ENCODE measurements around the gene PRR30.

The PRR30 gene

DNA sequence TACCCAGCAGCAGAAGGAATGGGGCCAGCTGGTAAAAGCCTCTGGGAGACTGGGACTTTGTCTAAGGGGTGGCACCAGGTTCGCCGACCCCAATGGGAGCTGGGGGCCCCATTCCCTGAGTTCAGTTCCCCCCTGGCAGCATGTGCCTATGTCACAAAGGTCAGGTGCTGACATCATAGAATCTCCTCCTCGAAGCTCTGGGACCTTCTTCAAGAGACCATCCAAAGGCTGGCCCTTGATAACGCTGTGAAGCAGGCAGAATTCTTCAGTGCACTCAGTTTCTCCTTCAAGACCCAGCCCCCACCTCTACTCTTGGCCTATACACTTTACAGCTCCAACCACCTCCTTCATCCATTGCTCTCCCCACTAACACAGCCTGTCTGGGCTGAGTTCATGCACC is at the start of gene PRR30:
Gene PRR30, minus strand, starts transcription at position 101 of the 400 bp plus-strand sequence. CDS start 1,081 bp downstream, outside the sequence.
- ChIA-PET POLR2A (no interaction called here), CTCF (interaction anchor here (1.5 kb wide), 1 partner anchor 31 kb away, joined by 3 read pairs; no protein-coding TSS in a partner anchor)
- DNase-seq (ENCODE audit: low read depth, low spot score): no peak
- TF ChIP-seq, protein P1, sequence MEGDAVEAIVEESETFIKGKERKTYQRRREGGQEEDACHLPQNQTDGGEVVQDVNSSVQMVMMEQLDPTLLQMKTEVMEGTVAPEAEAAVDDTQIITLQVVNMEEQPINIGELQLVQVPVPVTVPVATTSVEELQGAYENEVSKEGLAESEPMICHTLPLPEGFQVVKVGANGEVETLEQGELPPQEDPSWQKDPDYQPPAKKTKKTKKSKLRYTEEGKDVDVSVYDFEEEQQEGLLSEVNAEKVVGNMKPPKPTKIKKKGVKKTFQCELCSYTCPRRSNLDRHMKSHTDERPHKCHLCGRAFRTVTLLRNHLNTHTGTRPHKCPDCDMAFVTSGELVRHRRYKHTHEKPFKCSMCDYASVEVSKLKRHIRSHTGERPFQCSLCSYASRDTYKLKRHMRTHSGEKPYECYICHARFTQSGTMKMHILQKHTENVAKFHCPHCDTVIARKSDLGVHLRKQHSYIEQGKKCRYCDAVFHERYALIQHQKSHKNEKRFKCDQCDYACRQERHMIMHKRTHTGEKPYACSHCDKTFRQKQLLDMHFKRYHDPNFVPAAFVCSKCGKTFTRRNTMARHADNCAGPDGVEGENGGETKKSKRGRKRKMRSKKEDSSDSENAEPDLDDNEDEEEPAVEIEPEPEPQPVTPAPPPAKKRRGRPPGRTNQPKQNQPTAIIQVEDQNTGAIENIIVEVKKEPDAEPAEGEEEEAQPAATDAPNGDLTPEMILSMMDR (IDR thresholded peaks at IDR 0.05; ENCODE audit: insufficient read depth, low read length, missing control alignments): no peak
- no peak within 1 kb of the TSS for H3K4me3 ChIP-seq (ENCODE audit: low read depth, low read length)

DNA sequence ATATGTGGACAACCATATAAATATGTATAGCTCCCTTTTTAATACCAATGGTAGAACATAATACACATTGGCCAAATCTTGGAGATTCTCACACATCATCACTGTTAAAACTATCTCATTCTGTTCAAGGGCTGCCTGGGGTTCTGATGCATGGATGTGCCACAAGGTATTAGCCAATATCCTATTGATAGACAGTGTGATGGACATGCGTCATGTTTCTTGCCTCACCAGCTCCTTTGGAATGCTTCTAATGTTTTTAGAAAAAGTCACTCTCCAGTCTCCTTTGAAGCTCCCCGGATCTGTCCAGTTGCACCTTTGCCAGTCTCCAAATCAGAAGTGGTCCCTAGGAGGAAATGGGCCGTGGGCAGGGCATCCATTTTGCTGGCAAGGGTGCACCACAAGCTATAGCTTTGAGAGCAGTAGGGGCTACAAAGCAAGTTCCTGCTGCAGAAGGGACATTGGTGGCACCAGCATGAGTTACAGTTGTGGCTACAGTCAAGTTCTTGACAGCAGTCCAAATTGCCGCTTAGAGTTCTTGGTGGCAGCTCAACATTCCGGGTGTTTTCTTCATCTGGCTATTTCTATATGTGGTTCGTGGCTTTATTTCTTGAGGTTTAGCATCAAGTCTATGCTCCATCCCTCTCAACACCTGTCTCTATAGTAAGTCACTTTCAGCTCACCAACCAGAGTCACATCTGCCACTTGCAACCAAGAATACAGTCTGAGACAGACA is 47.6 kb upstream of the PRR30 start:
- no peak overlapping the region for H3K4me3 ChIP-seq (ENCODE audit: low read depth, low read length)
- CTCF ChIA-PET: interaction anchor here (0.6 to 10.7 kb wide), 18 partner anchors 8 to 1460 kb away, joined by 3 to 217 read pairs (median 4); partner anchors contain the start of genes ATRAID, CAD, PREB and SLC5A6
- TF ChIP-seq, protein P1 (IDR thresholded peaks at IDR 0.05; ENCODE audit: insufficient read depth, low read length, missing control alignments): no peak
- DNase-seq (ENCODE audit: low read depth, low spot score): no peak
- POLR2A ChIA-PET: no interaction called here

DNA sequence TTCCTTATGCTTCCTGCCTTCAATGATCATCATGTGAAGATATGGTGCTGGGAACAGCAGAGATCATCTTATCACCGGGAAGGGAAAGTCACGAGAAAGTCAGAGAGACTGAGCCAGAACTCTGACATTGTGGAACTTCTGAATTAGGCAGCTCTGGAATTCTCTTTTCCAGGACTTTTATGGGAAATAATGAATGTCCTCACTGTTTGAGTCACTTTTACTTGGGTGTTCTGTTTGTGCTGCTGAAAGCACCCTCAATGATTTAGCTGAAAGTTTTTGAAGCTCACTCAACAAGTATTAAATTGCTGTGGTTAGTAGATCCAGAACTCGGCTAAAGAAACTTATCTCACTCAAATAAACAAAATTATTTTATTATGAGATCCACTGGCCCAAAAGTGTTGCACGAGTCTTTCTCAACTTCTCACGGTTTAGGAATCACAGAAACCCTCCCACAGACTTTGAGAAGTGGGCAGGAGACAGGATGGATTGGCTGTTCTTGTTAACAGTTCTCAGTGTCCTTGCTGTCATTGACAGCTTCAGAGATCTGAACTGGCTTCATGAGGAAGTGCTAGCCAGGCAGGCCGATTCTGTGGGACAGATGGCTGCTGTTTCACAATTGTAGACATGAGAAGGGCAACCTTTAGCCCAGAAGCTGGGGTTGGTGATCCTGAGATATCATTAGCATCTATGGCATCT is 46.3 kb upstream of the PRR30 start:
- DNase-seq (ENCODE audit: low read depth, low spot score): peak; percentile 75
- no peak overlapping the region; the same call in 1 of the 2 replicates for H3K4me3 ChIP-seq (ENCODE audit: low read depth, low read length)
- ChIA-PET CTCF (interaction anchor here (0.9 to 10.7 kb wide), 14 partner anchors 9 to 224 kb away, joined by 3 to 217 read pairs (median 5); partner anchors contain the start of gene PREB), POLR2A (interaction anchor here (0.7 kb wide), 1 partner anchor 110 kb away, joined by 3 read pairs; no protein-coding TSS in a partner anchor)
- TF ChIP-seq, protein P1 (IDR thresholded peaks at IDR 0.05; ENCODE audit: insufficient read depth, low read length, missing control alignments): no peak

DNA sequence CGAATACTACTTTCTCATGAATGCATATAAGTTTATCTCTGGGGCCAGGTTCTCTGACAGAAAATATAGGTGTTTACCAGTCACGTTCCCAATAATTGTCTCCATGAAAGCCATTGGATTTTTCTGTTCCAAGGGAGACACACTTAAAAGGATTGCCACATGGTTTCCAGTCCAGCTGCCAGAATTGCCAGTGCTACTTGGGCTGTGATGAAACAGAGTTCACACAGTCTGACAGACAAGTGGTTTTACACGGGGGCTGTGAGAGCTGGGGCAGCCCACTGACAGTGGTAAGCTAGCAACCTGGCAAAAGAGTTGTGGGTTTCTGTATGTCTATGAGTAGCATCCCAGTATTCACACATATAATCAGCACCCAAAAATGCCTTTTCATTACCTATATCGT is 44.9 kb upstream of the PRR30 start:
- ChIA-PET POLR2A (interaction anchor here (0.6 to 1.5 kb wide), 2 partner anchors 60 to 126 kb away, joined by 3 to 5 read pairs; partner anchors contain the start of gene ABHD1), CTCF (interaction anchor here (1.3 to 10.7 kb wide), 4 partner anchors 8 to 85 kb away, joined by 3 to 217 read pairs (median 32); no protein-coding TSS in a partner anchor)
- H3K4me3 ChIP-seq (ENCODE audit: low read depth, low read length): no peak overlapping the region
- TF ChIP-seq, protein P1 (IDR thresholded peaks at IDR 0.05; ENCODE audit: insufficient read depth, low read length, missing control alignments): no peak
- DNase-seq (ENCODE audit: low read depth, low spot score): no peak

DNA sequence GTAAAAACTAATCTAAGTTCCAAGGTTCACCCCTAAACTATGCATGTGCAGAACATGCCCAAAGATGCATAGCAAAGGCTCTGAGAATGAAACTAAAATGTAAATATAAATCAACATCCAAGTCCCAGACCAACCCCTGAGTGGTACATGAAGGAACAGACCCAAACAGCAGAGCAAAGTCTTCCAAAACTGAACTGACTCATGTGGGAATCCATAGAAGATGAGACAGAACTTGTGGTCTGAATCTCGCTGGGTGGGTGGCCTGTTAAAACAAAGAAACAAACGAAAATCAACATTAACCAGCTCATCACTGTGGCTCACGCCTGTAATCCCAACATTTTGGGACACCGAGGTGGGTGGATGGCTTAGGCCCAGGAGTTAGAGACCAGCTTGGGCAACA is 43.1 kb upstream of the PRR30 start:
- no peak overlapping the region for H3K4me3 ChIP-seq (ENCODE audit: low read depth, low read length)
- POLR2A ChIA-PET: interaction anchor here (0.6 to 1.5 kb wide), 2 partner anchors 22 to 59 kb away, joined by 4 to 5 read pairs; partner anchors contain the start of gene ABHD1
- DNase-seq (ENCODE audit: low read depth, low spot score): peak; percentile 70
- CTCF ChIA-PET: interaction anchor here (0.9 to 5.5 kb wide), 4 partner anchors 10 to 130 kb away, joined by 3 to 53 read pairs (median 6); partner anchors contain the start of gene AGBL5
- TF ChIP-seq, protein P1 (IDR thresholded peaks at IDR 0.05; ENCODE audit: insufficient read depth, low read length, missing control alignments): no peak
